Kidney glomerular epithelial cell (primary cell): ENCODE measurements around the gene CUX1.
"Not testable (repeated sequence)": the region's sequence is repeated elsewhere in the genome, so short reads cannot be mapped to it uniquely, and the experiment has no call there.

ENCODE experiments used
- DNase-seq: peaks from one replicate; lab custom pipeline; 2025; lab: John Stamatoyannopoulos, UW

CUX1 gene

DNA sequence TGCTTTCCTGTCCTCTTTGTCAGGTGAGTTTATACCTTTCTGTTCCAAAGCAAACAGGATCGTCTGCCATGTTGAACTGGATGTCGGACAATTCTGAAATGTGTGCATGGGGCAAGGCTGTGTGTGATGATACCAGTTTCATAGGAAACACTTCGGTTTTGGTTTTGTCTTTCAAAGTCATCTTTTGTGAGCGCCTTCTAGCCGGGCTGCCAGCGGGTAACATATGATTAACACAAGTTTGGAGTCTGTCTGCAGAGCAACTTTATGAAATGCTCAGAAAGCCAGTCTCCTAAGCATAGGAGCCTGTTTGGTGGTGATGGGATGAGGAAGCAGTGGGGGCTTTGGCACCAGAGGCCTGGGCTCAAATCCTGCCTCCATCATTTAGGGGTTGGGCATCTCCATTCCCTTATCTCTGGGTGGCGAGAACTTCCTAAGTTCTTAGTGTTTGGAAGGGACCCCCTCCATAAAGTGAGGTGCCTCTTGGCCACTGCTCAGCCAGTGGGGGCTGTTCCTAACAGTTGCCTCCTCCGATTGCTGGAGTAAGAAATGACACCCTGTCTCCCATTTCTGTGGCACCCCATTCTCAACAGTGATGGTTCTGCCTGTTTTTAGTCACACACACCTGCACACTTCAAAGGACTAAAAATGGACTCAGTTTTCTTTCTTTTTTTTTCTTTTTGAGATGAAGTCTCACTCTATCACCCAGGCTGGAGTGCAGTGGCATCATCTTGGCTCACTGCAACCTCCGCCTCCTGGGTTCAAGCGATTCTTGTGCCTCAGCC lies 36.8 kb downstream of the CUX1 start:
- no peak for DNase-seq

- DNase-seq = peak; percentile 90
Observed at GRCh38 chr7:101856473-101857357, 39.3 kb downstream of the CUX1 start.

DNA sequence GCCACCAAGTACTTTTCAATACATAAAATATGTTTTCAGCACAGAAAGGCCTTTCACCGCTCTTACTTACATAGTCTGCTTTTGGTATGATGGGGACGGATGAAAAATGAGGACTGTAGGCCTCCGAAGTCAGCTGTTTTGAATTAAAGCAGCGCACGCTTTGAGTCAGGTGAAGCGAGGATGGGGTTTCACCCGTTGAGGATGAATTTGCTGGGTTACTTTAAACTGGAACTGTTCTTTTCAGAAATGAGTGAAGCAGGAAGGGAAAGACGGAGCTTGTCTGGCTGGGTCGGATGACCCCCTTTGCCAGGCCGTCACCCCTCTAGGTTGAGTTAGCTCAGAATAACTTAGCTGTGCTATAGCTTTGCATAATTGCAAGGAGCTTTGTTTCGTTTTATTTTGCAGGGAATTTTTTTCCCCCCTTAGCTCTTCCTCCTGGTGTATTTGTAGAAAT lies 40.0 kb downstream of the CUX1 start:
- no peak for DNase-seq

DNA sequence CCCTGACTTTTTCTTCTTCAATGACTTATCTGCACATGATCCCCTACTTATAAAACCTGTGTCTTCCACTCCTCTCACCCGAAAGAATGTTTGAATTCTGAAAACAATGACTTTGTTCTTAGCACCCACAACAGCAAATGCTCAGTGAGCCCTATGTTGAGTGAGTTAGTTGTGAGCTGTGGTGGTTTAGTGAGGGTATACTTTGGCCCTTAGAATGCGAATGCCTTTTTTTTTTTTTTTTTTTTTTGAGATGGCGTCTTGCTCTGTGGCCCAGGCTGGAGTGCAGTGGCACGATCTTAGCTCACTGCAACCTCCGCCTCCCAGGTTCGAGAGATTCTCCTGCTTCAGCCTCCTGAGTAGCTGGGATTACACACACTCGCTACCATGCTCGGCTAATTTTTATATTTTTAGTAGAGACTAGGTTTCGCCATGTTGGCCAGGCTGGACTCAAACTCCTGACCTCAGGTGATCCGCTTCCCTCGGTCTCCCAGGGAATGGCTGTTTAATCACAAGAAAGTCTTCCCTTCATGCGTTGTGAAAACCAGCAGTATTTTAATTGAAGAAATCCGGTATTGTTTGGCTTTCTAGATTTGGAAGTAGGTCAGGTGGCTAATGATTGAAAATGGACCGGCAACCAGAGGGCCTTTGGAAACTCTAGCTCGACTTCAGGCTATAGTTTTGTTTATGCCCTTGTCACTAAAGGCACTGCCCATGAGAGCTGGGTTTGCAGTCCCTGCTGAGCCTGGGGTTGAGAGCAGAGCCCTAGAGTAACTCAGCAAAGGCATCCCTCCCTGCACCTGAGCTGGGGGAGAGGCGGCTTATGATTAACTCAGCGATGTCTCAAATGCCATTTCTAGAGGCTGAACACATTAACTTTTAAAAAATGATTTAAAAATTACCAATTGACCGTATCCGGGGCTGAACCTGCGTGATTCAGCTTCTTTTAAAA lies 41.3 kb downstream of the CUX1 start:
- peak; percentile 61 for DNase-seq

DNA sequence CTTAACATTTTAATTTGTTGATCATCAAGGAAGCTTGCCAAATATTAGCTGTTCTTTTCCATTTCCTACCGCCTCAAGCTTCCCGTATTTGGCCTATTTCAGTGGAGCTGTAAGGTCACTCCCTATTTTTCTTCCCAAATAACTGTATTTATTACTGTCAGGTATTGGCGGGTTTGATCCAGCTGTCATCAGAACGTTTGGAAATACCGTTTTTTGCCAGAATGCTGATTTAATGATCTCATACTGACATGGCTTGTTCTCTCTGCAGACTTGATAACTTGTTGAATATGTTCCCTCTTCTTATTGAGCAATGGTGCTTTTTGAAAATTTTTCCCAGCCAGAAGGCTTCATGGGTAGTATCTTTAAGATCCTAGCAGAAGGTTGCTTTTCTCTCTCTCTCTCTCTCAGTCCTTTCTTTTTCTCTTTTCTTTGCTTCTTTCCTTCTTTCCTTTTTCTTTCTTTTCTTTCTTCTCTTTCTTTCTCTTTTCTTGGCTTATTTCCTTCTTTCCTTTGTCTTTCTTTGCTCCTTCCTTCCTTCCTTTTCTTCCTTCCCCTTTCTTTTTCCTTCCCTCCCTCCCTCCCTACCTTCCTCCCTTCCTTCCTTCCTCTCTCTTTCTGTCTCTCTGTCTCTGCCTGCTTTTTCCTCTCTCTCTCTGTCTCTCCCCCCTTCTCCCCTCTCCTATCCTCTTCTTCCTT lies 42.1 kb downstream of the CUX1 start:
- DNase-seq = no peak

DNA sequence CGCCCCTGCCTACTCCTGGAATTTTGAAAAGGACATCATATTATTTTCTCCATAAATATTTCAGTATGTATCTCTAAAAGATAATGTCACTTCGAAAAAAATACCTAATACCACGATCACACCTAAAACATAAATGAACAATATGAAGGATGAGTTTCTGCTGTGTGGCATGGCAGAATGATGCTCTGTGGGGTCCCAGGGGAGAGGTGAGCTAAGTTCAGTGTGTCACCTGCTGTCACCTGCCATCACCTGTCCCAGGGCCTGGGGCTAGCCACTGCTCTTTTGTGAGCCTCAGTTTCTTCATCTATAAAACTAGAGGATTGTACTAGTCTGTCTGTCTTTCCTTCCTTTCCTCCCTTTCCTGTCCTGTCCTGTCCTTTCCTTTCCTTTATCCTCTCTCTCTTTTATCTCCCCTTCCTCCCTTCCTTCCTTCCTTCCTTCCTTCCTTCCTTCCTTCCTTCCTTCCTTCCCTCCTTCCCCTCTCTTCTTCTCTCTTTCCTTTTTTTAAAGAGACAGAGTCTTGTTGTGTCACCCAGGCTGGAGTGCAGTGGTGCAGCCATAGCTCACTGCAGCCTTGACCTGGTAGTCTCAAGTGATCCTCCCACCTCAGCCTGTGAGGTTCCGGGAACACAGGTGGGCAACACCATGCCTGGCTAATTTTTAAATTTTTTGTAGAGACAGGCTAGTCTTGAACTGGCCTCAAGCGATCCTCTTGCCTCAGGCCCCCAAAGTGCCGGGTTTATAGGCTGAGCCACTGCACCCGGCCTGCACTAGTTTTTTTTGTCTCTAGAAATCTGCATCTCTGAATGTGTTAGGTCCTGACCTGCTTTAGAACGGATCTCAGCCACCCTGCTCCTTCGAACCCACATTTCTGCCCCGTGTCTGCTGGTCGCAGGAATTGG lies 43.1 kb downstream of the CUX1 start:
- no peak for DNase-seq

- no peak for DNase-seq
Observed at GRCh38 chr7:101861218-101861775, 43.9 kb downstream of the CUX1 start.

- DNase-seq = no peak
Observed at GRCh38 chr7:101862280-101863220, 45.1 kb downstream of the CUX1 start.

DNA sequence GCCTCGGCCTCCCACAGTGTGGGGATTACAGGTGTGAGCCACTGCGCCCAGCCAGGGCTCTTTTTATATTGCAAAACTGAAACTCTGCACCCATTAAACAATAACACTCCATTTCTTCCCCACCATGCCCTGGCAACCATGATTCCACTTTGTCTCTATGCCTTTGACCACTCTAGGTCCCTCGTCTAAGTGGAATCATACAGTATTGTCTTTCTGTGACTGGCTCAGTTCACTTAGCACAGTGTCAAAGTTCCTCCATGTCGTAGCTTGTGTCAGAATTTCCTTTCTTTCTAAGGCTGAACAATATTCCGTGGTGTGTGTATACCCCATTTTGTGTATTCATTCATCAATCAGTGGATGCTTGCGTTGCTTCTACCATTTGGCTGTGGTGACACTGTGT lies 46.2 kb downstream of the CUX1 start:
- no peak for DNase-seq

GRCh38 chr7:101864039-101864438 lies 46.6 kb downstream of the CUX1 start:
- DNase-seq = no peak

DNA sequence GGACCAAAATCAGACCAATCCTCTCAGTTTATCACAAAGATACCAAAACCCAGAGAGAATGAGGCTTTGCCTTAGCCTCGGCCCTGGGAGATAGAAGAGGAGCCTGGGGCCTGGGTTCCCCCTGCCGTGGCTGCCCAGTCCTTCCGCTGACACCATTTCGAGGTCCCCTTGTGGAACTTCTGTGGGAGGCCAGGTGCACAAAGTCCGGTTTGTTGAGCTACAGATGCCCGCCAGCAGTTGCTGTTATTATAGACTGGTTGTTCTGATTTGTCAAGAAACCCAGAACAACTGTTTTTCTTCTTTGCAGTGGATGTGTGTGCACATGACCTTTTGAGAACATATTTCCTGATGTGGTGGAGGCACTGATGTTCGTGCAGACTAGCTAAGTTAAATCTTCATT lies 47.6 kb downstream of the CUX1 start:
- no peak for DNase-seq

DNA sequence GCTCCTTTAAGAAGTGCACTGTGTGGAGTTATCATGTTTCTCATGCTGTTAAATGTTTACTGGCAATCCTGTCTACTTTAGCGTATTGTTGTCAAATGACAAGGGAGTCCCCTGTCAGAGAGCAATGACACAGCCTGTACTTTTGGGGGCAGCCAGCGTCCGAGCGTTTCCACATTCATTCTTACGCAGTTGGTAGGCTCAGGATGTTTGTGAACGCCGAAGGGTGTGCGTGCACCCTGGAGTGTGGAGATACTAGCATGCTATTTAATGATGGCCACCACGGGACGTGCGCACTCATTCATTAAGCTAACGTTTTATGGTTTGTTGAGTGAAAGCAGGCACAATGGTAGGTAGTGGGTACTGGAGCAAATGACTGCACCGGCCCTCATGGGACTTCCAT lies 48.0 kb downstream of the CUX1 start:
- DNase-seq = no peak

- DNase-seq = no peak
Observed at GRCh38 chr7:101866328-101866727, 48.9 kb downstream of the CUX1 start.

- no peak for DNase-seq
Observed at GRCh38 chr7:101867265-101867664, 49.8 kb downstream of the CUX1 start.

DNA sequence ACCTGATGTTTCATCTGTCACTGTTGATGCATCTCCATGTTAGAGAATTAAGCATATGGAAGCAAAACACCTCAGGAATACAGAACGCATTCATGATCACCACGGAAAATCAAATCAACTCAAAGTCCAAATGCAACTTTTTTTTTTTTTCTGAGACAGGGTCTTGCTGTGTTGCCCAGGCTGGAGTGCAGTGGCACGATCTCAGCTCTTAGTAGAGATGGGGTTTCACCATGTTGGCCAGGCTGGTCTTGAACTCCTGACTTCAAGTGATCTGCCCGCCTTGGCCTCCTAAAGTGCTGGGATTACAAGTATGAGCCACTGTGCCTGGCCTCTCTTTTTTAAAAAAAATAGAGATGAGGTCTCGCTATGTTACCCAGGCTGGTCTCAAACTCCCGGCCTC lies 50.3 kb downstream of the CUX1 start:
- not testable (repeated sequence) for DNase-seq

DNA sequence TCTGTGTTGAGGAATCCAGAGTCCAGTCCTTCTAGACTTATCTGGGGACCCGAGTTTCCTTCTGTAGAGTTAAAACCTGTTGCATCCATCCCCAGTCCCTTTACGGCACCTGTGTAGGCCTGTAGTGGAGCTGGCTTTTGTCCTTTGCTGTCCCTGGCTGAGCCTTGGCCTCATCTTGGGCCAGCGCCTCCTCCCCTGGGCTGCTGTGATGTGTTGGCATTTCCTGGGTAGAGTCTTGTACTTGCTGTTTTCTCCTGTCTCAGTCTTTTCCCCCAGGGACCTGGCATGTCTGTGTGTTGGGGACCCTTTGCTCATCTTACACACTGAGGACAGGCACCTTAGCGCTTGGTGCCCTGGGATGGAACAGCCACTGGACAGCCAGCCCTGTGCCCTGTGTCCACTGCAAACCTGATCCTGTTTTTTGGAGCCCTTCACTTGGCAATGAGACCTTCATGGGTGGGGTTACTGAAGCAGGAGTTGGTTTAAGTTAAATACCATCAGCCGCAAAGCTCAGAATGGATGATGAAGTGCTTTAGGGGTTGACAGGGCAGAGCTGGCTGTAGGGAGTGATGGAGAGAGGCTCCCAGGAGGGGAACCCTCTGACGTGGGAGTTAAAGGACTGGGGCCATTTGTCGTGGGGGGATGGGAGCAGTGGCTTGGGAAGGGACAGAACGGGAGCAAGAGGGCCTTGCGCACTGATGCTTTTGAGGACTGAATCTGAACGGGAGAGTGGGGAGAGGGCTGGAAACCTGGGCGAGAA lies 50.9 kb downstream of the CUX1 start:
- no peak for DNase-seq

GRCh38 chr7:101869026-101869900 lies 51.8 kb downstream of the CUX1 start:
- no peak for DNase-seq
